ENCODE measurements around the gene LIPG. TPM values are rescaled to one million over a fixed set of nuclear protein-coding genes. Genes with fewer than 3 reads are reported as not detected.

The LIPG gene
- total and polyA plus RNA-seq, 4 donors = 0.03 to 23.7 (median 4.7) TPM

DNA sequence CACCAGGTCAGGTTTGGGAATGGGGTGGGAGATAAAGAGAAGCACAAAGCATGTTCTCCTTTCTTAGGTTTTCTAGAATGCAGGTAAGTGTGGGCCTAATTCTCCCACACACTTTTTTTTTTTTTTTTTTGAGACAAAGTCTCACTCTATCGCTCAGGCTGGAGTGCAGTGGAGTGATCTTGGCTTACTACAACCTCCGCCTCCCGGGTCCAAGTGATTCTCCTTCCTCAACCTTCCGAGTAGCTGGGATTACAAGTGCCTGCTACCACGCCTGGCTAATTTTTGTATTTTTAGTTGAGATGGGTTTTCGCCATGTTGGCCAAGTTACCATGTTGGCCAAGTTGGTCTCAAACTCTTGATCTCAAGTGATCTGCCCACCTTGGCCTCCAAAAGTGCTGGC lies 26.3 kb downstream of the LIPG start:
- intact Hi-C loops (cut with DNase I) = no loop called here
- DNase-seq (no peak), ATAC-seq (ENCODE audit: low FRiP score) (no peak)
- WGBS, 2 donors = 88 to 98% methylated on average over 6 of the region's 6 CpGs
- Histone ChIP-seq H3K27ac (ENCODE audit: low read depth in 1 of 2, low read length in 2 of 2) (no peak overlapping the region), H3K4me1 (ENCODE audit: control insufficient read depth in 1 of 2, insufficient read depth in 2 of 2, low read length in 2 of 2) (no peaks in the 10 kb centered on the region), H3K36me3 (ENCODE audit: control insufficient read depth in 1 of 2, insufficient read depth in 2 of 2, low read length in 1 of 2) (no peaks in the 10 kb centered on the region), H3K27me3 (ENCODE audit: control insufficient read depth in 1 of 2, insufficient read depth in 2 of 2, low read length in 1 of 2) (no peaks in the 10 kb centered on the region), H3K9me3 (ENCODE audit: control insufficient read depth, low read length) (no peaks in the 10 kb centered on the region), H3K4me3 (ENCODE audit: low read length in 2 of 2) (no peak overlapping the region)

DNA sequence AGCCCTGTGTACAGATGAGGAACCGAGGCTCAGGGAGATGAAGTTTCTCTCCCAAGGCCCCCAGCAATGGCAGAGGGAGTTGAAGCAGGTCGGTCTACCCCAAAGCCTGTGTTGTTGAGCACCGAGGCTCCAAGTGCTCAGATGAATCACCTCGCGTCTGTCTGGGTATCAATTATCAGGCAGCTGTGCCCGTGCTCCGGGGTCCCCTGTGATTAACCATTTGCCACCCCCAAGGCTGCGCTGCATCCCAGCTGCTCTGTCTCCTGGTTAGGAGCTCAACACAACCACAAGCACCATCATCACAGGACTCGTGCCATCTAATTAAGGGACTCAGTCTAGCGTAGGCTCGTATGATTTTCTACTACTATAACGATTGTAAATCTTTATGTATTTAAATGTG lies 27.1 kb downstream of the LIPG start:
- Histone ChIP-seq H3K36me3 (ENCODE audit: control insufficient read depth in 1 of 2, insufficient read depth in 2 of 2, low read length in 1 of 2) (no peaks in the 10 kb centered on the region), H3K4me3 (ENCODE audit: low read length in 2 of 2) (no peak overlapping the region), H3K9me3 (ENCODE audit: control insufficient read depth, low read length) (no peaks in the 10 kb centered on the region), H3K27ac (ENCODE audit: low read depth in 1 of 2, low read length in 2 of 2) (no peak overlapping the region), H3K27me3 (ENCODE audit: control insufficient read depth in 1 of 2, insufficient read depth in 2 of 2, low read length in 1 of 2) (no peaks in the 10 kb centered on the region), H3K4me1 (ENCODE audit: control insufficient read depth in 1 of 2, insufficient read depth in 2 of 2, low read length in 2 of 2) (no peaks in the 10 kb centered on the region)
- DNase-seq (no peak), ATAC-seq (ENCODE audit: low FRiP score) (no peak)
- intact Hi-C loops (cut with DNase I) = no loop called here
- 89 to 90% methylated on average over 12 of the region's 12 CpGs for WGBS, 2 donors

DNA sequence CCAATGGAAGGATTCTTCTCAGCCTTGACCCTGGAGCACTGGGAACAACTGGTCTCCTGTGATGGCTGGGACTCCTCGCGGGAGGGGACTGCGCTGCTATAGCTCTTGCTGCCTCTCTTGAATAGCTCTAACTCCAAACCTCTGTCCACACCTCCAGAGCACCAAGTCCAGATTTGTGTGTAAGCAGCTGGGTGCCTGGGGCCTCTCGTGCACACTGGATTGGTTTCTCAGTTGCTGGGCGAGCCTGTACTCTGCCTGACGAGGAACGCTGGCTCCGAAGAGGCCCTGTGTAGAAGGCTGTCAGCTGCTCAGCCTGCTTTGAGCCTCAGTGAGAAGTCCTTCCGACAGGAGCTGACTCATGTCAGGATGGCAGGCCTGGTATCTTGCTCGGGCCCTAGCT lies 28.8 kb downstream of the LIPG start:
- Histone ChIP-seq H3K4me3 (ENCODE audit: low read length in 2 of 2) (no peak overlapping the region), H3K9me3 (ENCODE audit: control insufficient read depth, low read length) (no peaks in the 10 kb centered on the region), H3K27me3 (ENCODE audit: control insufficient read depth in 1 of 2, insufficient read depth in 2 of 2, low read length in 1 of 2) (no peaks in the 10 kb centered on the region), H3K4me1 (ENCODE audit: control insufficient read depth in 1 of 2, insufficient read depth in 2 of 2, low read length in 2 of 2) (no peaks in the 10 kb centered on the region), H3K27ac (ENCODE audit: low read depth in 1 of 2, low read length in 2 of 2) (no peak overlapping the region), H3K36me3 (ENCODE audit: control insufficient read depth in 1 of 2, insufficient read depth in 2 of 2, low read length in 1 of 2) (no peaks in the 10 kb centered on the region)
- intact Hi-C loops (cut with DNase I) = no loop called here
- no peak for DNase-seq
- ATAC-seq (ENCODE audit: low FRiP score) = no peak
- 92 to 96% methylated on average over 10 of the region's 10 CpGs for WGBS, 2 donors

DNA sequence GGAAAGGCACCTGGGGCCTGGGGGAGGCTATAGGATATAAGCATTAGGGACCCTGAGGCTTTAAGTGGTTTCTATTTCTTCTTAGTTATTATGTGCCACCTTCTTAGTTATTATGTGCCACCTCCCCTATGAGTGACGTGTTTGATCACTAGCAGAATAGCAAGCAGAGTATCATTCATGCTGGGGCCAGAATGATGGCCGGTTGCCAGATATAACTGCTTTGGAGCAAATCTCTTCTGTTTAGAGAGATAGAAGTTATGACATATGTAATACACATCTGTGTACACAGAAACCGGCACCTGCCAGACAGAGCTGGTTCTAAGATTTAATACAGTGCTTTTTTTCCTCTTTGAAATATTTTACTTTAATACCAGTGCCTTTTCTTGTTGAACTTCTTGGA lies 29.4 kb downstream of the LIPG start:
- no peaks in the 10 kb centered on the region for H3K4me1 ChIP-seq (ENCODE audit: control insufficient read depth in 1 of 2, insufficient read depth in 2 of 2, low read length in 2 of 2)
- no peak for ATAC-seq (ENCODE audit: low FRiP score)
- H3K27me3 ChIP-seq (ENCODE audit: control insufficient read depth in 1 of 2, insufficient read depth in 2 of 2, low read length in 1 of 2) = no peaks in the 10 kb centered on the region
- 74 to 76% methylated on average over 3 of the region's 3 CpGs for WGBS, 2 donors
- no peaks in the 10 kb centered on the region for H3K9me3 ChIP-seq (ENCODE audit: control insufficient read depth, low read length)
- intact Hi-C loops (cut with DNase I) = no loop called here
- H3K4me3 ChIP-seq (ENCODE audit: low read length in 2 of 2) = no peak overlapping the region
- no peak overlapping the region for H3K27ac ChIP-seq (ENCODE audit: low read depth in 1 of 2, low read length in 2 of 2)
- no peaks in the 10 kb centered on the region for H3K36me3 ChIP-seq (ENCODE audit: control insufficient read depth in 1 of 2, insufficient read depth in 2 of 2, low read length in 1 of 2)
- DNase-seq = no peak

DNA sequence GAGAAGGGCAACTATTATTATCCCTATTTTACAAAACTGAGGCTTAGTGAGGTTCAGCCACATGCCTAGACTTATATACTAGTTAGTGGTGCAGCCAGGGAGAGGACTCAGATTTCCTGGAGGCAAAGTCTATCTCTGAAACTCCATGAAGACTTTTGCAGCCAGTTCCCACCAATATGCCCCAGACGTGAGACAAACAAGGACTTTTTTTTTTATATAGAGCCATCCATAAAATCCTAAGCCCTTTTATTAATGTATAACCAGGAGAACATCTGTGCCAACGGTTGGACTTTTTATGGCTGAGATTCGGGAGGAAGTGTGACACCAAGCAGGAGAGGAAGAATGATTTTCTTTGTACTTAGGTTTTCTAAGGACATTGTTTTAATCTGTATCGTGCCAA lies 29.9 kb downstream of the LIPG start:
- H3K27ac ChIP-seq (ENCODE audit: low read depth in 1 of 2, low read length in 2 of 2) = no peak overlapping the region
- intact Hi-C loops (cut with DNase I) = no loop called here
- DNase-seq (no peak), ATAC-seq (ENCODE audit: low FRiP score) (no peak)
- H3K27me3 ChIP-seq (ENCODE audit: control insufficient read depth in 1 of 2, insufficient read depth in 2 of 2, low read length in 1 of 2) = no peaks in the 10 kb centered on the region
- H3K4me3 ChIP-seq (ENCODE audit: low read length in 2 of 2) = no peak overlapping the region
- no peaks in the 10 kb centered on the region for H3K36me3 ChIP-seq (ENCODE audit: control insufficient read depth in 1 of 2, insufficient read depth in 2 of 2, low read length in 1 of 2)
- no peaks in the 10 kb centered on the region for H3K4me1 ChIP-seq (ENCODE audit: control insufficient read depth in 1 of 2, insufficient read depth in 2 of 2, low read length in 2 of 2)
- no peaks in the 10 kb centered on the region for H3K9me3 ChIP-seq (ENCODE audit: control insufficient read depth, low read length)
- WGBS, 2 donors = 34 to 38% methylated on average over 4 of the region's 4 CpGs

DNA sequence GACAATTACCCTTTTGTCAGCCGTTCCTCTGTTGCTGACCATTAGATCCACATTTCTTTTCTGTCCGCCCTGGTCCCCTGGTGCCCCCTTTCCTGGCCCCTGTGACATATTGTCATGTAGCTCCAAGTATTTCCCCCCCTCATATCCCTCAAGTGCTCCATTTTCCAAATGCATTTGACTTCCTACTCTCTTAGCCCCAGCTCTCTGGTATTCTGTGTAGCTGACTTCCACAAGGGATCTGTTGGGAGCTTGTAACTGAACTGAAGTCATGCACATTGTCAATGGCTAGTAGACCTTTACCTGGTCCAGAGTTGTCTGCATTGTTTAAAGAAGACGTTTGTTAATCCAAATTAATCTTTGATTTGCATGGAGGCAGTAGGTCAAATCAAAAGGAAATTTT lies 34.8 kb downstream of the LIPG start:
- intact Hi-C loops (cut with DNase I) = no loop called here
- Histone ChIP-seq H3K36me3 (ENCODE audit: control insufficient read depth in 1 of 2, insufficient read depth in 2 of 2, low read length in 1 of 2) (no peaks in the 10 kb centered on the region), H3K4me3 (ENCODE audit: low read length in 2 of 2) (no peak overlapping the region), H3K4me1 (ENCODE audit: control insufficient read depth in 1 of 2, insufficient read depth in 2 of 2, low read length in 2 of 2) (no peaks in the 10 kb centered on the region), H3K27ac (ENCODE audit: low read depth in 1 of 2, low read length in 2 of 2) (no peak overlapping the region), H3K27me3 (ENCODE audit: control insufficient read depth in 1 of 2, insufficient read depth in 2 of 2, low read length in 1 of 2) (no peaks in the 10 kb centered on the region), H3K9me3 (ENCODE audit: control insufficient read depth, low read length) (no peaks in the 10 kb centered on the region)
- DNase-seq (no peak), ATAC-seq (ENCODE audit: low FRiP score) (no peak)
- WGBS, 2 donors = 59 to 65% methylated on average over 3 of the region's 3 CpGs

DNA sequence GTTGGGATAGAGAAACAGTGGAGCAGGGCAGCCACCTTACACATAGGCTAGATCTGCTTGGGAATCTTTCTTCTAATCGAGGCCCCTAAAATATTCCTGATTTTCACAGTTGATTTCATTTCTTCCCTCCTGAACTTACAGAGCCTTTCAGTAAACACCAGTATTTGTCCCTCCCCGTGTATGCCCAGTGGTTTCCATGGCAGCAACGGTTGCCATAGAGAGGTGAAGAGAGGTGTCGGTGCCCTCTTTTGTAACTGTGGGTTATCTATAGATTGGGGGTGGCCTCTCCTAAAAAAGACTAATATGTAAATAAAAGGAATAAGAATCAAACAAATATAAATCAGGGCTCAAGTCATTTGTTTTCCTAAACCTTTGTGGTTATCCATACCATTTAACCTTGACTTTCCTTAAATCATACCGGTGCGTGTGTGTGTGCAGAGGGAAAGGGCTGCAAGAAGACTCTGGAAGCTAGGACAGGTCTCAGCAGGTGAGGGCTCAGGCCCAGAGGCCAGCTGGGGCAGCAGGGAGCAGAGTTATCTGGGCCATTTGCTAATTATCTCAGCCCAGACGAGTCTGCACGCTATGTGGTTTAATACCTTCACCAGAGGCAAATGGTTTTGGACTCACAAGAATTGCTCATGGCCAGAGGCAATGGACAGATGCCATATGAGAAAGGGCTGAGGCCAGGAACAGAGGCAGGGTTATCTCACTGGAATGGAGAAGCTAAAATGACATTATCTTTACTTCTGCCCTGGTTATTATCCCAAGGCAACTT lies 35.5 kb downstream of the LIPG start:
- H3K4me1 ChIP-seq (ENCODE audit: control insufficient read depth in 1 of 2, insufficient read depth in 2 of 2, low read length in 2 of 2) = no peaks in the 10 kb centered on the region
- 62 to 67% methylated on average over 8 of the region's 8 CpGs for WGBS, 2 donors
- no peak overlapping the region for H3K4me3 ChIP-seq (ENCODE audit: low read length in 2 of 2)
- H3K9me3 ChIP-seq (ENCODE audit: control insufficient read depth, low read length) = peaks cover 2% of the 10 kb centered on the region
- DNase-seq (no peak), ATAC-seq (ENCODE audit: low FRiP score) (no peak)
- H3K27me3 ChIP-seq (ENCODE audit: control insufficient read depth in 1 of 2, insufficient read depth in 2 of 2, low read length in 1 of 2) = no peaks in the 10 kb centered on the region
- intact Hi-C loops (cut with DNase I) = no loop called here
- no peaks in the 10 kb centered on the region for H3K36me3 ChIP-seq (ENCODE audit: control insufficient read depth in 1 of 2, insufficient read depth in 2 of 2, low read length in 1 of 2)
- H3K27ac ChIP-seq (ENCODE audit: low read depth in 1 of 2, low read length in 2 of 2) = no peak overlapping the region

DNA sequence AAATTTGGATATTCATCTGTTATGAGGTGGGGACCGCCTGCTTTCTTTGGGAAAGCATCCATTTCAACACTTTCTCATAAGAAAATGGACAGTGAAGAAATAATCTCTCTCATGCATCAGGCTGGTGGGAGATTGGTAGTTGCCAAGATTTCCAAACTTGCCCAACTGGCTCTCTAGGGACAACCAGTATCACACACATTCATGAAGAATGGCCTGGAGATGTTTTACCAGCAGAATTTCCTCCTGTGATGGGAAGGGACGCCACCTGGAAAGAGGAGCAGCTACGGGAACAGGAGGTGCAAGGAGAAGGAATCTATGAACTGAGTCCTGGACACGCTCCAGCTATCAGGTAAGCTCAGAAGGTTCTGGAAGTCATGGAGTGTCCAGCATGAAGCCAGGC lies 39.4 kb downstream of the LIPG start:
- H3K4me1 ChIP-seq (ENCODE audit: control insufficient read depth in 1 of 2, insufficient read depth in 2 of 2, low read length in 2 of 2) = no peaks in the 10 kb centered on the region
- WGBS, 2 donors = 90 to 91% methylated on average over 4 of the region's 4 CpGs
- no peak overlapping the region for H3K4me3 ChIP-seq (ENCODE audit: low read length in 2 of 2)
- no peaks in the 10 kb centered on the region for H3K27me3 ChIP-seq (ENCODE audit: control insufficient read depth in 1 of 2, insufficient read depth in 2 of 2, low read length in 1 of 2)
- ATAC-seq (ENCODE audit: low FRiP score) = no peak
- H3K9me3 ChIP-seq (ENCODE audit: control insufficient read depth, low read length) = peaks cover 4% of the 10 kb centered on the region
- H3K36me3 ChIP-seq (ENCODE audit: control insufficient read depth in 1 of 2, insufficient read depth in 2 of 2, low read length in 1 of 2) = no peaks in the 10 kb centered on the region
- H3K27ac ChIP-seq (ENCODE audit: low read depth in 1 of 2, low read length in 2 of 2) = no peak overlapping the region
- no peak for DNase-seq
- intact Hi-C loops (cut with DNase I) = no loop called here

DNA sequence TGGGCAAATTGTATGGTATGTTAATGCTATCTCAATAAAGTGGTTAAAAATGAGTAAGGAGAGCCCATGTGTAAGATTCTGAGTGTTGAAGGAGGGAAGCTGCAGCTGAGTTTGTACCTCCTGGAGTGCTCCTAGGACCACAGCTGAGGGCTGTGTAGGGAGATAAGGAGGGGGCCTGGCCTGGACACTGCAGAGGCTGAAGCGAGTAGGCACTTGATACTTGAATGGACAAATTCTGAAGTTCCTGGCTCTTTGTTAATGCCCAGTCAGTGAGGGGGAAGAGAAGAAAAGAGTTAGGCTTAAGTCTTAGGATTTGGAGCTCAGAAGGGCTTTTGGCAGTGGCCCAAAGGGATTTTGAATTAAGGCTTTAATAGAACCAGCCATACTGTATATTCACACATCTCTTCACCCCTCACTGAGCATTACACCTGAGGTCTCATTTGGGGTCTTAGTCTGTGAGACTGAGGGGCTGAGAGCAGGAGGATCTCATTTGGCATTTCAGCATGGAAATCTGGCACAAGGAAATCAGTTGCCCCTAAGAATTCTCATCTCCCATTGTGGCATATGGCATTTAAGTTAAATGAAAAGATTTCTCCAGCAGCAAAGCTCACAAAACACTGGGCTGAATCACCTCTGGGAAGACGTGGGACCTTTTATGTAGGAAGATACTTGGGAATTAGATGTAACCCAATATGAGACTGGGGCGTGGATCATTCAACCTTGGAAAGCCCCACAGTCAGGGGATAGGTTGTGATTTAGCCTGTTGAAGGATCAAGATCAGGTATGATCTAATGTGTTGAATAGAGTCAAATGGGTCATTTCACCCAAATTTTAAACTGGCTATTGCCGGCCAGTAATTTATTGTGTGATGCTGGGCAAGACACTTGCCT lies 46.8 kb downstream of the LIPG start:
- H3K27me3 ChIP-seq (ENCODE audit: control insufficient read depth in 1 of 2, insufficient read depth in 2 of 2, low read length in 1 of 2) = no peaks in the 10 kb centered on the region
- no peak overlapping the region for H3K27ac ChIP-seq (ENCODE audit: low read depth in 1 of 2, low read length in 2 of 2)
- H3K4me1 ChIP-seq (ENCODE audit: control insufficient read depth in 1 of 2, insufficient read depth in 2 of 2, low read length in 2 of 2) = no peaks in the 10 kb centered on the region
- ATAC-seq (ENCODE audit: low FRiP score) (no peak), DNase-seq (no peak)
- peaks cover 2% of the 10 kb centered on the region for H3K9me3 ChIP-seq (ENCODE audit: control insufficient read depth, low read length)
- H3K36me3 ChIP-seq (ENCODE audit: control insufficient read depth in 1 of 2, insufficient read depth in 2 of 2, low read length in 1 of 2) = no peaks in the 10 kb centered on the region
- WGBS, 2 donors = 89% methylated on average over 4 of the region's 4 CpGs
- no peak overlapping the region for H3K4me3 ChIP-seq (ENCODE audit: low read length in 2 of 2)
- intact Hi-C loops (cut with DNase I) = no loop called here

Data from aorta (tissue), 5 donors.